GM19193 (cell line): Measurements from ENCODE around the gene THSD4.

Experiments
- POLR2A ChIP-seq: IDR thresholded peaks from 4 replicates; pipeline ENCODE4 v1.6.1; 2011; ENCODE audit not compliant: insufficient read depth, insufficient read length; ENCODE audit errors: extremely low read depth

Gene THSD4

DNA sequence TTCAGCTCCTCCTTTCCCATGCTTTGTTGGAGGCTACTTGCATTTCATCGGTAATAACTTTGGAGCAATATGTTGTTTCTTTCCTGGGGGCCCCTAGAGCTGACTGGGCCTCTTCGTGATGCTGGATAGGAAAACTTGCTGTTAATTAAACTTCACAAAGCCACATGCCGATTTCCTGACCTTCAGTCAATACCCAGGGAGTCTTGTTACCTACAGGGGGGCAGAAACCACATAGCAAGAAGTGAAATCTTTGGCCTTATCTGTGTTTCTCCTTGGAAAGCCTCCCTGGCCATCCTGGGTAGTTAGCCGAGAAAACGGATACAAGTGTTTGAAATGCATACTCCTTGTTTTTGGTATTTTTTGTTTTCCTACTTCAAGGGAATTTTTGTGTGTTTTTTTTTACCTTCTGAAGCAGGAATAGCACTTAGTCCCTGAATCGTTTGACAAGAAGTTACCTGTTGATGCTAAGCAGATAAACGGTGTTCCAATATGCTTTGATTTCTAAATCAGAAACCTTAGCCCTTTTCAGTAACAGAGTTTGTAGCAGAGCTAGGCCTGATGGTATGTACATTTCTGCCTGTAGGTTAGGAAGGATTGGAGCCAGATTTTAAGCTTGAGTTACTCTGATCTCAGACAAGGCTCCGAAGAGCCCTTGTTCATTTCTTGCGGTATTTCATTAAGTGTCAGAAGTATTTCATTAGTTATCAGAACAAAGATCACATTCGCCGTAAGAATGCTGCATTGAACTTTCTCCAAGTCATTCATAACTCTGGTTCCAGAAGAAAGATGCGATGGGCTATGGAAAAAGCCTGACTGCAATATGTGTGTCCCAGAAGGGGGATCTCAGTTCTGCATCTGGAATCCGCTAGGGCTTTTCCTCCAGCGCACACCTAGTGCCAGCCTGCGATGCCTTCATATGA is 111.5 kb downstream of the THSD4 start:
- no peak for TF ChIP-seq POLR2A

DNA sequence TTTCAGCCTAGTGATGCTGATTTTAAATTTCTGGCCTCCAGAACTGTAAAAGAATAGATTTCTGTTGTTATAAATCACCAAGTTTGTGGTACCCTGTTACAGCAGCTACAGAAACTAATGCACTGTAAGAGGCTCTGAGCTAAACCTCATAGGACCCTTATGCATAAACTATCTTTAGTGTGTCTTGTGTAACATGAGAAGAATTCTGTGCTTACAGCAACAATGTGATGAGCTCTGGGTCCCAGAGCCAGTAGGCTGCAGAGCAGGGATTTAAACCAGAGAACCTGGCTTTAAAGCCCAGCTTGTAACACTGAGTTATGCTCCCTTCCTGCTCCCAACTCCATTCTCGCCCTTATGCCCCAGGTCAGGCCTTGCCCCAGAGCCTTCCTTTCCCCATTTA is 113.1 kb downstream of the THSD4 start:
- no peak for TF ChIP-seq POLR2A

DNA sequence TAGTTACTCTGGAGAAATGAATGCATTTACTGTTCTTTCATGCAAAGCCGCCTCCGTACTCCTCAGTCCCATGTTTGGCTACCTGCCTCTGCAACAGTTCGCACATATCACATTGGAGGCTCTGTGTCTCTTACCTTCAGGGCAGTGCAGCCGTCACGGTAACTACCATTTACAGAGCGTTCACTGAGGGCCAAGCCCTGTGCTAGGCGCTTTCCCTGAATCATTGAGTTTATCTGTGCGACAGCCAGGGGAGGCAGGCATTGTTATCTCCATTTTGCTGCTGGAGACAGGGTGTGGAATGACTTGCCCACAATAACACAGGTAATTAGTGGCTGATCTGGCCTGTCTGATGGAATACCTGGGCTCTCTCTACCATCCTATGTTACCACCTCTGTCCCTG is 115.0 kb downstream of the THSD4 start:
- TF ChIP-seq POLR2A: no peak

DNA sequence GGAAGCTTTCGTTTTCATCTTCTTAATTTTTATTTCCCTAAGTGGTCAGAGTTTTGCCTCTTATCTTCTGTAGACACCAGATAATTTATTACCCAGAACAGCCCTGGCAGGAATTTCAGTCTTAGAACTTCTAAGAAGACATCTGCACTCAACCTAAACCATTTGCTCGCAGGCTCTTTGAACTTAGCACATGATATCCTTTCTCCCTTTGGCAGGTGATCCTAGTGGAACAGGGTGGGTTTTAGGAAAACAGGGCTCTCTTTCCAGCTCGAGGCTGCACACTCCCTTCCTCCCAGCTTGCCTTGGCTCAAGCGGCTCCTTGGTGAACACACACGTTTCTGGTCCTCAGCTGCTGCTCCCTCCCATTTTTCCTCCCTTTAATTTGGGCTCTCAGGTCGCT is 116.5 kb downstream of the THSD4 start:
- no peak for TF ChIP-seq POLR2A

DNA sequence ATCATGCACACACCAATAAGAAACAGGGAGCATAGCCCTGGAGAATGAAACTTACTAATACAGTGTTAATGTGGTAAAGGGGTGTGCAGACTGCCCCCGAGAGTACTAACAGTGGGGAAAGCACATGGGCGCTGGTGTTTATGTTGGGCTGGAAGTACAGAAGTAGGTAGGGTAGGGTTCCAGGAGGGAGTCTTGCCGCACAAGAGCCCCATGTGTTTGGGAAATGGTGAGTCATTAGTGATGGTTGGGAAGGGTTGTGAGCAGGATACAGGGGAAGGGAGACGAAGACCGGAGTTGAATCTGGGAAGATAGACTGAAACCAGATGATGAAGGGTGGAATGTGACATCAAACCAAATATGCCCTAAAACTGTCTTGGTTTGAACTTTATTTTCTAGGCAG is 117.1 kb downstream of the THSD4 start:
- TF ChIP-seq POLR2A: no peak

DNA sequence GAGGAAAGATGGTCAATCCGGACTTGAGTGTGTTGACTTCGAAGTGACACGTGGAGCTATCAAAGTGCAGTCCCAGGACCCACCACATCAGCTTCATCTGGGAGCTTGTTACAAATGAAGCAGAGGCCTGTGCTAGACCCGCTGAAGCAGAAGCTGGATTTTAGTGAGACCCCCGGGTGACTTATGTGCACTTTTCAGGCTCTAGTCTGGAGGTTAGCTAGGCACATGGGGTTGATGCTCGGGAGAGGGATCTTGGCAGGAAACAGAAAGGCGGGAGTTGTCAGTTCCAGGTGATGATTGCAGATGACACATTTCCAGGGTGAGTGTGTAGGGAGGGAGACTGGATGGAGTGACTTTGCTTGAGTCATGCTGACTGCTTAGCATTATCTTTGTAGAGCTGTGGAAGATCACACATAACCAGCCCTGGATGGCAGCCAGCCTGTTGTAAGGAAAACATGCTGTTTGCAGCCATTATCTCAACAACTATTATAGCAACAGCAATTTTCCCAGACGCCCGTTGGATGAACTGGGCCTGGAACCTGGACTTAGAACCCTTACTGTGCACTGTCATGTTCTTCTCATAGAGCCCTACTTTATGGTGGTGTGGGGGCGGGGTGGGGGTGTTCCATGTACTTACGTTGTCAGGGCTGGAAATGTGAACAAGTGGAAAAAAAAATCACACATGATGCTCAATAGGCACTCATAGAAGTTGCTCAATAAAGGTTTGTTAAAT is 122.4 kb downstream of the THSD4 start:
- no peak for TF ChIP-seq POLR2A

DNA sequence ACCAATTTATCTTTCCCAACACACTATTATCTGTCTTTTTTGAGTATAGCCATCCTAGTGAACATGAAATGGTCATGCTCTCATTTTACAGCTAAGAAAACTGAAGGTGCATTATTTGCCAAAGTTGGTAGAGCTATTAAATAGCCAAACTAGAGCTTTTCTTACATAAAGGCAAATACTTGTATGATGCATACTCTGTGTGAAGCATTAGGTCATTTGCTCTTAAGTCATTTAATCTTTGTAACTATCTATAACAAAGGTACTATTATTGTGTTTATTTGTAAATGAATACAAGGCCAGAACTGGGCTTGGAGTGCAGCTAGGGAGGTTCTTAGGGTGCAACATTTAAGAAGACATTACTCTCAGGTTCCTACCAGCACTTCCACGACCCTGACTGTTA is 123.7 kb downstream of the THSD4 start:
- no peak for TF ChIP-seq POLR2A

DNA sequence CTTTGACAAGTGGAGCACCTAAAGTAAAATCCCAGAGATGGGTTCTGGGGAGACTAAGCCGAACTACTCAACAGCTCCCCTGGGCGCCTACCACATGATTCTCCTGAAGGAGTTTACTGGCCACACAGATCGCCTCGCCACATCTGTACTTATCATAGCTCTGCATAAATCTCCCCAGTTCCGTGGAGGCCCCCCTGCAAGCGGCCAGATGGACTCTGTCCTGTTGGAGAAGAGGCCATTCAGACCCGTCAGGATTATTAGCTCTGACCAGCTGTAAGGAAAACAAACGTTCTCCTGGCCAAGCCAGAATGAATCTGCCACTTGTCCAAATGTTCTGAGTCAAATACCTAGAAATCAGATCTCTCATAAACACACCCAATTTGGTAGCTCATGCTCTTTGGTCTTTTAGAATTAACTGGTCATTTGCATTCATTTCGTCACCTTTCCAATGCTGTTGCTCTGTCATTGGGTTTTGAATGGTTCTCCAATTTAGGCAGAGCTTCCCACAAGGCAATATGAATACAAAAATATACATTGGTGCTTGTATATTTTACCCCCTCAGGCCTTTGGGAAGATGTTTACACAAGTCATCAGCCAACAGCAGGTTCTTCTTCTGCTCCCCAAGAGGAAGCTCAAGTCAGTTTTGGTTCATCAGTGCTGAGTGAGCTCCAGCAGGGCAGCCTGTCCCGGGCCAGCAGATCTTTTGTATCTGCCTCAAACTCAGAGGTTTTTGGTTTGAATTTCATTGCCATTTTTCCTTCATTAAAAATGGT is 124.5 kb downstream of the THSD4 start:
- TF ChIP-seq POLR2A: no peak

DNA sequence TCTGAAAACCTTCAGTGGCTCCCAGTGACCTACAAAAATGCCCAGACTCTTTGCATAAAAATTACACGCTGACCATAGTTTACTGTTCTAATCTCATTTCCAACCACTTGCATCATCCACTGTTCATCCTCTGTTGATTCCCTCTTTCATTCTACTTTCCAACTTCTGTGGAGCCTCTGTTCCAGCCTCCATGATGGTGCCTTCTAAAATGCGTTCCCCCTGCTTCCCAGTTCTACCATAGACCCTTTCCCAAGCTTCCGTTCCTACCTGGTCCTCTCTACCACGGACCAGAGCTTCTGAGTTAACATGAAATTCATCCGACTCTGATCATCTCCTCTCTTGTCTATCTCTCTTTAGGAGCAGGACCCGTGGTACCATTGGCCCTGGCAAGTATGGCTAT is 127.0 kb downstream of the THSD4 start:
- TF ChIP-seq POLR2A: no peak

DNA sequence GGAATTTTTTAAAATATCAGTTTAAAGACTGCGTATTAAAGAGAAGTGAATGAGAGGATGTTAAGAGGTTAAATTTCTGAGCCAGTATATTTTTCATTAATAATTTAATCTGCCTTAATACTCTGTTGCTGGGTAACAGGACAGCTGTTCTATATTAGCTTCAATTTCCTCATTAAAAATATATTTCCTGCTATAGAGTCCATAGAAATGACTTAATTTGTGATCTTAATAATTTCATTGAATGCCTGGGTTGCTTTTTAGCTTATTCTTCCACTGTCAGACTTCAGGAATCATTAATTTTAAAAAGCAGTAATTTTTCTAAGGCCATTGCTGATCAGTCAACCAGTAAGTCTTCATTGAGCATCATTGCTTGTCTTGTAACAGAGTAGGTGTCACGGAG is 129.0 kb downstream of the THSD4 start:
- no peak for TF ChIP-seq POLR2A

DNA sequence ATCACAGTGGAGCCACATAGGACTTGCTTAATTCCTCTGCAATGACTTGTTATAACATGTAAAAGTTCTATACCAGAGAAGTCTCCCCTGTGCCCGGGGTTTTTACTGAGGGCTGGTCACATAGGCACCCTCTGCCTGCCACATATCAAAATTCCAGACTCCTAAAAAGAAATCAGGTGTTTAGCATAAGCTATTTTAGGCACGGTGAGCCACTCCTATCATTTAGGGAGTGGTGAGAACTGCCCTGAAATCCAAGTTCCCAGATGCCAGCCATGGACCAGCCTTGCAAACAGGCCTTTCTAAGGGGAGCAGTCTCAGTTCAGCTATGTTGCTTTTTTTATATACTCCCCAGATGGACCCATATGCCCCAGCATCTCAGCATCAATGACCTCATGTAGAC is 130.3 kb downstream of the THSD4 start:
- no peak for TF ChIP-seq POLR2A

DNA sequence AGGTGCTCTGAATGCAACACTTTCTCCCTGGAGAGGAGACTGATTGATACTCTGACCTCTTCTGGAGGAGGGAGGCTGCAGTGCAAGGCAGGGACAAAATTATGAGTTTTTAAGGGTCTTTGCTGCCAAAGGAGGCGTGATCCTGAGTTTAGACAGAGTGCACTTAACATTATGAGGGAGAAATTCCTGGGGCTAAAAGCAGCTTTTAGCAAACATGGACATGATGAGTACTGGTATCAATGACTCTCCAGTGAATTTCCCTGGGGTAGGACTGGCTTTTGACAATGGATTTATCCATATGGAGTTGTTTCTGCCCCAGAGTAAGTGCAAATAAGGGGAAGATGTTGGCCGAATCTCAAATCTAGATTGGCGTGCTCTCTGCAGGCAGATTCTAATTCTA is 133.1 kb downstream of the THSD4 start:
- no peak for TF ChIP-seq POLR2A

DNA sequence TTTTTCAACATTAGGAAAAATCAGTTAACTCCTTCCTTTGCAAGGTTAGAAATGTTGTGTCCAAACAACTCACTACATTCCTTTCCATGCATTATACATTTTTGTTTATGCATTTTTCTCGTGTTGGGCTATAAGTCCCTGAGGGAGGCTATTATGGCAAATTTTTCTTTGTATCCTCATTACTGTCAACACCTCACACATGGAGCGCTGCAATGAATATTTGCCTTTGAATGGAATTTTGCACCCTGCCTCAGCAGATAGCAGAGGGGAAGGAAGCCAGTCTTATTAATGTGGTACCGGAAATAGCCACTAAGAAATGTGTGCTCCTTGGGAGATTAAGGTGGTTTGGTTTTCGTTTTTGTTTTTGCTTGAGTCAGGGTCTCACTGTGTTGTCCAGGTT is 134.7 kb downstream of the THSD4 start:
- no peak for TF ChIP-seq POLR2A

DNA sequence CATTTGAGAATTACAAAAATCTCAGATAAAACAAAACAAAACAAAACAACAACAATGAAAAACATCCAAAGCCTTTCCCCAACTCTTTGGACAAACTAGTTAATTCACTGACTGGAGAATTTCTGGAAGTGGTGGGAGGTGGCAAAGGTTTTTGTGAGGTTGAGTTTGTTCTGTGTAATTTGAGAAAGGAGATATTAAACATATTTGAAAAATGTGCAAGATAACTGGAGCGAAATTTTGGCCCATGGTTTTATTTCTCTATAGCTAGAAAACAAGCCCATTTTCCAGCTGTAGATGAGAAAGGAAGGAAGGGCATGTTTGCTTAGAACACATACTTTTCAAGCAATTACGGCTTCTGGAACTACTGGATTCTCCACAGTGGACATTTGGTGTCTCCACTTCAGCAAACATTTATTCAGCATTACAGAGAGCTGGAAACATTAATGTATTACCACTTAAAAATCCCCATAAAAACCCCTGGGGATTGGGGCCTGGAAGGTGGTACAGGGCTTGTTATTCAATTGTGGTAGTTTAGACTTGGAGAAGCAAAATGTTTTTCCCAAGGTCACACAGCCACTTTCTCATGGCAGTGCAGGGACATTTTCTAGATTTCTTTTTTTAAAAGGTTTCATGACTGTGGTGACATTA is 135.8 kb downstream of the THSD4 start:
- TF ChIP-seq POLR2A: no peak

DNA sequence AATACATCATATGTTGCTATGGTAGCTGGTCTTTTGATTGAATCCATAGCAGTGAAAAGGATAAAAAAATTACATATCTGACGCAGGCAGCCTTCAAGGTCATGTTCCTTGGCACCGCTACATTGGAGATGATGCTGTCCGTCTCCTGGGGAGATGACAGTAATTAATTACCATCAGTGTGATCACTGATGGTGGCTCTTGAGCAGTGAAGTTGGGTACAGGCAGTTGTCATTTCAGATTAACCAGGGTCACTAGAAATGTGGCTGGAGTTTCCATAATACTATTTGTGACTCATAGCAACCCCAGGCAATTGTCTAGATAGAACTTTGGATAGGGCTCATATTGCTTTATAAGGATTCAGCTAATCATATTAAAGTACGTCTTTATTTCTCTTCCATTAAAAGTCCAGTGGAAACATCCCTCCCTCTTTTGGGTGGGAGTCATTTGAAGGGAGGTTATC is 136.3 kb downstream of the THSD4 start:
- no peak for TF ChIP-seq POLR2A
